GM23338 (cell line): ENCODE results near the gene CYSTM1. TPM values are rescaled to one million over a fixed set of nuclear protein-coding genes. Genes with fewer than 3 reads are reported as not detected.

Experiments used
- ATAC-seq: fragments of 200-7000 bp; cut with Tn5 transposase; 3 replicates; pipeline ENCODE4 v1.9.1; 2020
- DNase-seq: peaks from one replicate; pipeline ENCODE4 v3.0.0-alpha.2; 2015; ENCODE audit warnings: low spot score
- H2AFZ ChIP-seq: fragments of 200-600 bp; sonication (generic); 2 replicates; pipeline ENCODE4 v1.8.0; 2016; ENCODE audit warnings: antibody characterized with exemption, mild to moderate bottlenecking, moderate library complexity
- H3F3A ChIP-seq: fragments of 200-600 bp; sonication (generic); replicated peaks from 2 replicates; pipeline ENCODE4 v1.8.0; 2017; ENCODE audit warnings: antibody characterized with exemption, mixed run types, low read depth
- H3K27ac ChIP-seq: fragments of 200-600 bp; sonication (generic); 2 replicates; pipeline ENCODE4 v1.6.1; 2016; ENCODE audit warnings: low read depth
- H3K27me3 ChIP-seq: fragments of 200-600 bp; sonication (generic); 2 replicates; pipeline ENCODE4 v1.8.0; 2016; ENCODE audit warnings: mild to moderate bottlenecking, mixed run types, moderate library complexity; ENCODE audit not compliant: insufficient read depth
- H3K36me3 ChIP-seq: fragments of 200-600 bp; sonication (generic); 2 replicates; pipeline ENCODE4 v1.8.0; 2016; ENCODE audit warnings: mild to moderate bottlenecking; ENCODE audit not compliant: insufficient read depth
- H3K4me1 ChIP-seq: fragments of 200-600 bp; sonication (generic); 2 replicates; pipeline ENCODE4 v1.8.0; 2016; ENCODE audit warnings: mild to moderate bottlenecking, moderate library complexity; ENCODE audit not compliant: insufficient read depth
- H3K4me2 ChIP-seq: fragments of 200-600 bp; sonication (generic); 2 replicates; pipeline ENCODE4 v1.7.1; 2017; ENCODE audit warnings: mixed run types
- H3K4me3 ChIP-seq: fragments of 200-600 bp; sonication (generic); 2 replicates; pipeline ENCODE4 v1.6.1; 2016; ENCODE audit warnings: mixed run types
- H3K79me2 ChIP-seq: fragments of 200-600 bp; sonication (generic); replicated peaks from 2 replicates; pipeline ENCODE4 v1.8.0; 2017; ENCODE audit warnings: mild to moderate bottlenecking; ENCODE audit not compliant: insufficient read depth
- H3K9me2 ChIP-seq: fragments of 200-600 bp; sonication (generic); 2 replicates; pipeline ENCODE4 v1.8.0; 2017; ENCODE audit not compliant: insufficient read depth
- H4K20me1 ChIP-seq: fragments of 200-600 bp; sonication (generic); replicated peaks from 2 replicates; pipeline ENCODE4 v1.8.0; 2017; ENCODE audit warnings: mild to moderate bottlenecking; ENCODE audit not compliant: insufficient read depth
- H3K27ac Mint-ChIP-seq: 2 replicates; pipeline ENCODE4 v1.8.0; 2020; ENCODE audit warnings: inconsistent platforms, mild to moderate bottlenecking, moderate library complexity, mixed read lengths
- H3K27me3 Mint-ChIP-seq: 3 replicates; pipeline ENCODE4 v1.8.0; 2022; ENCODE audit warnings: low read depth, mild to moderate bottlenecking, moderate library complexity, mixed read lengths, inconsistent platforms; ENCODE audit not compliant: insufficient read depth, poor library complexity
- H3K36me3 Mint-ChIP-seq: 3 replicates; pipeline ENCODE4 v1.8.0; 2021; ENCODE audit warnings: low read depth, mild to moderate bottlenecking, inconsistent platforms, moderate library complexity, mixed read lengths
- H3K4me1 Mint-ChIP-seq: 3 replicates; pipeline ENCODE4 v1.8.0; 2020; ENCODE audit warnings: mild to moderate bottlenecking, inconsistent platforms, mixed read lengths
- H3K4me3 Mint-ChIP-seq: 3 replicates; pipeline ENCODE4 v1.8.0; 2021; ENCODE audit warnings: moderate library complexity, mild to moderate bottlenecking, inconsistent platforms, mixed read lengths
- H3K9me3 Mint-ChIP-seq: 3 replicates; pipeline ENCODE4 v1.8.0; 2020; ENCODE audit warnings: moderate library complexity, mild to moderate bottlenecking, inconsistent platforms, mixed read lengths
- CREB1 ChIP-seq: fragments of 250-450 bp; sonication (Bioruptor Pico); IDR thresholded peaks from 2 replicates; pipeline ENCODE4 v1.5.0; 2020; ENCODE audit warnings: low read depth, mild to moderate bottlenecking, moderate library complexity
- EZH2 ChIP-seq: fragments of 200-600 bp; sonication (generic); IDR thresholded peaks from one replicate; pipeline ENCODE4 v1.8.0; 2017; ENCODE audit warnings: antibody characterized with exemption, mild to moderate bottlenecking, low read depth; ENCODE audit not compliant: unreplicated experiment
- EZH2phosphoT487 ChIP-seq: fragments of 200-600 bp; sonication (generic); IDR thresholded peaks from one replicate; pipeline ENCODE4 v1.8.1; 2018; ENCODE audit warnings: antibody characterized with exemption; ENCODE audit not compliant: unreplicated experiment
- ZNF114 ChIP-seq: fragments of 250-450 bp; sonication (Bioruptor Pico); IDR thresholded peaks from 2 replicates; pipeline ENCODE4 v1.5.0; 2020; ENCODE audit warnings: mild to moderate bottlenecking, moderate library complexity
- ZNF331 ChIP-seq: fragments of 250-450 bp; sonication (Bioruptor Pico); IDR thresholded peaks from 2 replicates; pipeline ENCODE4 v1.5.0; 2020; ENCODE audit warnings: low read depth, mild to moderate bottlenecking, moderate library complexity
- polyA plus RNA-seq: library from polyadenylated mRNA; unstranded; fragments of >200 nt; fragmentation: Nextera tagmentation; extraction: Ambion mirVana; gene quantifications from 2 replicates; pipeline ENCODE4 v1.2.1, GENCODE V29; 2016
- total RNA-seq: library from RNA; depleted of rRNA; stranded (reverse); fragments of >200 nt; shearing (Covaris generic); gene quantifications from 2 replicates; pipeline ENCODE4 v1.2.3, GENCODE V29; 2014
- TF ChIP-seq, protein P1 (sequence below): fragments of 250-450 bp; sonication (Bioruptor Pico); IDR thresholded peaks from 2 replicates; pipeline ENCODE4 v1.5.0; 2020; ENCODE audit warnings: mild to moderate bottlenecking, moderate library complexity
- TF ChIP-seq, protein P2 (sequence below): IDR thresholded peaks from one replicate; pipeline ENCODE4 v1.6.1; 2018; ENCODE audit warnings: antibody characterized with exemption; ENCODE audit not compliant: unreplicated experiment

CYSTM1 gene
- total and polyA plus RNA-seq, 2 experiments from 2014 or later, result 14.4 to 46.0 TPM

DNA sequence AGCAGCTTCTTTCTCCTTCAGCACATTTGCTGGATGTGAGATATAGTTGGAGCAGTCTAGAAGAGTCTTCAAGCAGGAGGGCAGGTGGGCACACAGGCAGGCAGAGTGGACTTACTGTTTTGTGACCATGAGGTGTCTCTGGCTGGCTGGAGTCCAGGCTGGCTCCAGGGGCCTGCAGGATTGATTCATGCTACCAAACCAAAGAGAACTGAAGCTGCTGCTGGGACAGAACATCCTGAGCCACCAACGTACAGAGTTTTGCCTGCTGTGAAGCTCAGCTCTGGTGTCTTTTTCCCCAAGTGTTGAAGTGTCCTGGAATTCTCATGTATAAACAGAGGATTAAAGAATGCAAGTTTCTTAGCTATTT lies 45.7 kb downstream of the CYSTM1 start:
- Mint-ChIP-seq H3K4me3 (no peak overlapping the region), H3K27ac (no peak overlapping the region), H3K36me3 (no peaks in the 10 kb centered on the region), H3K9me3 (no peaks in the 10 kb centered on the region), H3K4me1 (peaks cover 7% of the 10 kb centered on the region; the same call in 2 of the 3 replicates), H3K27me3 (no peaks in the 10 kb centered on the region)
- H4K20me1 ChIP-seq, result no peaks in the 10 kb centered on the region
- H3K4me1 ChIP-seq, result no peaks in the 10 kb centered on the region
- DNase-seq, result no peak
- H3F3A ChIP-seq, result no peaks in the 10 kb centered on the region
- H3K79me2 ChIP-seq, result no peaks in the 10 kb centered on the region
- H3K9me2 ChIP-seq, result no peaks in the 10 kb centered on the region
- H3K4me3 ChIP-seq, result no peak overlapping the region
- TF ChIP-seq ZNF114, result no peak
- TF ChIP-seq ZNF331 (CRISPR knock-in tag), result no peak
- no peak for TF ChIP-seq CREB1
- TF ChIP-seq, protein P1, sequence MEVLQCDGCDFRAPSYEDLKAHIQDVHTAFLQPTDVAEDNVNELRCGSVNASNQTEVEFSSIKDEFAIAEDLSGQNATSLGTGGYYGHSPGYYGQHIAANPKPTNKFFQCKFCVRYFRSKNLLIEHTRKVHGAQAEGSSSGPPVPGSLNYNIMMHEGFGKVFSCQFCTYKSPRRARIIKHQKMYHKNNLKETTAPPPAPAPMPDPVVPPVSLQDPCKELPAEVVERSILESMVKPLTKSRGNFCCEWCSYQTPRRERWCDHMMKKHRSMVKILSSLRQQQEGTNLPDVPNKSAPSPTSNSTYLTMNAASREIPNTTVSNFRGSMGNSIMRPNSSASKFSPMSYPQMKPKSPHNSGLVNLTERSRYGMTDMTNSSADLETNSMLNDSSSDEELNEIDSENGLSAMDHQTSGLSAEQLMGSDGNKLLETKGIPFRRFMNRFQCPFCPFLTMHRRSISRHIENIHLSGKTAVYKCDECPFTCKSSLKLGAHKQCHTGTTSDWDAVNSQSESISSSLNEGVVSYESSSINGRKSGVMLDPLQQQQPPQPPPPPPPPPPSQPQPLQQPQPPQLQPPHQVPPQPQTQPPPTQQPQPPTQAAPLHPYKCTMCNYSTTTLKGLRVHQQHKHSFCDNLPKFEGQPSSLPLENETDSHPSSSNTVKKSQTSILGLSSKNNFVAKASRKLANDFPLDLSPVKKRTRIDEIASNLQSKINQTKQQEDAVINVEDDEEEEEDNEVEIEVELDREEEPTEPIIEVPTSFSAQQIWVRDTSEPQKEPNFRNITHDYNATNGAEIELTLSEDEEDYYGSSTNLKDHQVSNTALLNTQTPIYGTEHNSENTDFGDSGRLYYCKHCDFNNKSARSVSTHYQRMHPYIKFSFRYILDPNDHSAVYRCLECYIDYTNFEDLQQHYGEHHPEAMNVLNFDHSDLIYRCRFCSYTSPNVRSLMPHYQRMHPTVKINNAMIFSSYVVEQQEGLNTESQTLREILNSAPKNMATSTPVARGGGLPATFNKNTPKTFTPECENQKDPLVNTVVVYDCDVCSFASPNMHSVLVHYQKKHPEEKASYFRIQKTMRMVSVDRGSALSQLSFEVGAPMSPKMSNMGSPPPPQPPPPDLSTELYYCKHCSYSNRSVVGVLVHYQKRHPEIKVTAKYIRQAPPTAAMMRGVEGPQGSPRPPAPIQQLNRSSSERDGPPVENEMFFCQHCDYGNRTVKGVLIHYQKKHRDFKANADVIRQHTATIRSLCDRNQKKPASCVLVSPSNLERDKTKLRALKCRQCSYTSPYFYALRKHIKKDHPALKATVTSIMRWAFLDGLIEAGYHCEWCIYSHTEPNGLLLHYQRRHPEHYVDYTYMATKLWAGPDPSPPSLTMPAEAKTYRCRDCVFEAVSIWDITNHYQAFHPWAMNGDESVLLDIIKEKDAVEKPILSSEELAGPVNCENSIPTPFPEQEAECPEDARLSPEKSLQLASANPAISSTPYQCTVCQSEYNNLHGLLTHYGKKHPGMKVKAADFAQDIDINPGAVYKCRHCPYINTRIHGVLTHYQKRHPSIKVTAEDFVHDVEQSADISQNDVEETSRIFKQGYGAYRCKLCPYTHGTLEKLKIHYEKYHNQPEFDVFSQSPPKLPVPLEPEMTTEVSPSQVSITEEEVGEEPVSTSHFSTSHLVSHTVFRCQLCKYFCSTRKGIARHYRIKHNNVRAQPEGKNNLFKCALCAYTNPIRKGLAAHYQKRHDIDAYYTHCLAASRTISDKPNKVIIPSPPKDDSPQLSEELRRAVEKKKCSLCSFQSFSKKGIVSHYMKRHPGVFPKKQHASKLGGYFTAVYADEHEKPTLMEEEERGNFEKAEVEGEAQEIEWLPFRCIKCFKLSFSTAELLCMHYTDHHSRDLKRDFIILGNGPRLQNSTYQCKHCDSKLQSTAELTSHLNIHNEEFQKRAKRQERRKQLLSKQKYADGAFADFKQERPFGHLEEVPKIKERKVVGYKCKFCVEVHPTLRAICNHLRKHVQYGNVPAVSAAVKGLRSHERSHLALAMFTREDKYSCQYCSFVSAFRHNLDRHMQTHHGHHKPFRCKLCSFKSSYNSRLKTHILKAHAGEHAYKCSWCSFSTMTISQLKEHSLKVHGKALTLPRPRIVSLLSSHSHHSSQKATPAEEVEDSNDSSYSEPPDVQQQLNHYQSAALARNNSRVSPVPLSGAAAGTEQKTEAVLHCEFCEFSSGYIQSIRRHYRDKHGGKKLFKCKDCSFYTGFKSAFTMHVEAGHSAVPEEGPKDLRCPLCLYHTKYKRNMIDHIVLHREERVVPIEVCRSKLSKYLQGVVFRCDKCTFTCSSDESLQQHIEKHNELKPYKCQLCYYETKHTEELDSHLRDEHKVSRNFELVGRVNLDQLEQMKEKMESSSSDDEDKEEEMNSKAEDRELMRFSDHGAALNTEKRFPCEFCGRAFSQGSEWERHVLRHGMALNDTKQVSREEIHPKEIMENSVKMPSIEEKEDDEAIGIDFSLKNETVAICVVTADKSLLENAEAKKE (CRISPR knock-in tag), result no peak
- TF ChIP-seq EZH2, result no peak
- TF ChIP-seq, protein P2, sequence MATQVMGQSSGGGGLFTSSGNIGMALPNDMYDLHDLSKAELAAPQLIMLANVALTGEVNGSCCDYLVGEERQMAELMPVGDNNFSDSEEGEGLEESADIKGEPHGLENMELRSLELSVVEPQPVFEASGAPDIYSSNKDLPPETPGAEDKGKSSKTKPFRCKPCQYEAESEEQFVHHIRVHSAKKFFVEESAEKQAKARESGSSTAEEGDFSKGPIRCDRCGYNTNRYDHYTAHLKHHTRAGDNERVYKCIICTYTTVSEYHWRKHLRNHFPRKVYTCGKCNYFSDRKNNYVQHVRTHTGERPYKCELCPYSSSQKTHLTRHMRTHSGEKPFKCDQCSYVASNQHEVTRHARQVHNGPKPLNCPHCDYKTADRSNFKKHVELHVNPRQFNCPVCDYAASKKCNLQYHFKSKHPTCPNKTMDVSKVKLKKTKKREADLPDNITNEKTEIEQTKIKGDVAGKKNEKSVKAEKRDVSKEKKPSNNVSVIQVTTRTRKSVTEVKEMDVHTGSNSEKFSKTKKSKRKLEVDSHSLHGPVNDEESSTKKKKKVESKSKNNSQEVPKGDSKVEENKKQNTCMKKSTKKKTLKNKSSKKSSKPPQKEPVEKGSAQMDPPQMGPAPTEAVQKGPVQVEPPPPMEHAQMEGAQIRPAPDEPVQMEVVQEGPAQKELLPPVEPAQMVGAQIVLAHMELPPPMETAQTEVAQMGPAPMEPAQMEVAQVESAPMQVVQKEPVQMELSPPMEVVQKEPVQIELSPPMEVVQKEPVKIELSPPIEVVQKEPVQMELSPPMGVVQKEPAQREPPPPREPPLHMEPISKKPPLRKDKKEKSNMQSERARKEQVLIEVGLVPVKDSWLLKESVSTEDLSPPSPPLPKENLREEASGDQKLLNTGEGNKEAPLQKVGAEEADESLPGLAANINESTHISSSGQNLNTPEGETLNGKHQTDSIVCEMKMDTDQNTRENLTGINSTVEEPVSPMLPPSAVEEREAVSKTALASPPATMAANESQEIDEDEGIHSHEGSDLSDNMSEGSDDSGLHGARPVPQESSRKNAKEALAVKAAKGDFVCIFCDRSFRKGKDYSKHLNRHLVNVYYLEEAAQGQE, result no peak
- no peak for TF ChIP-seq EZH2phosphoT487
- no peaks in the 10 kb centered on the region for H3K36me3 ChIP-seq
- ATAC-seq, result no peak
- H3K27ac ChIP-seq, result no peak overlapping the region
- no peak overlapping the region for H2AFZ ChIP-seq
- H3K27me3 ChIP-seq, result no peaks in the 10 kb centered on the region
- H3K4me2 ChIP-seq, result no peak overlapping the region
